Stimulated activated CD8-positive, alpha-beta memory T cell treated with anti-CD3 and anti-CD28 coated beads, Interleukin-4, amount 100 ng/mL, for 24 hours (primary cell): ENCODE results near the gene CYP4A11.
"Not testable (repeated sequence)": the region's sequence is repeated elsewhere in the genome, so short reads cannot be mapped to it uniquely, and the experiment has no call there.

Experiments
- DNase-seq: peaks from one replicate; pipeline ENCODE4 v3.0.0-alpha.2; 2020; ENCODE audit warnings: low read depth

The CYP4A11 gene

GRCh38 chr1:46927249-46927835, 13.9 kb downstream of the CYP4A11 start:
- DNase-seq: no peak

GRCh38 chr1:46910790-46911189, 30.5 kb downstream of the CYP4A11 start:
- DNase-seq: no peak

GRCh38 chr1:46903481-46903880, 37.8 kb downstream of the CYP4A11 start:
- DNase-seq: no peak

- DNase-seq: no peak
Measured at GRCh38 chr1:46900401-46900800, 40.9 kb downstream of the CYP4A11 start.

- not testable (repeated sequence) for DNase-seq
Measured at GRCh38 chr1:46881656-46882055, 59.6 kb downstream of the CYP4A11 start.
